IMR-90 (cell line): ENCODE data around the gene GALM. TPM values are rescaled to one million over a fixed set of nuclear protein-coding genes. Genes with fewer than 3 reads are reported as not detected.
"Not testable (repeated sequence)": the region's sequence is repeated elsewhere in the genome, so short reads cannot be mapped to it uniquely, and the experiment has no call there.

ENCODE experiments used
- ATAC-seq: fragments of 200-7000 bp; cut with Tn5 transposase; 2 replicates; pipeline ENCODE4 v1.9.1; 2020; ENCODE audit warnings: low read depth, mild to moderate bottlenecking, moderate library complexity
- BruUV-seq: library from RNA; stranded (reverse); fragments of 400-500 nt; replicated peaks from 2 replicates; lab custom pipeline; 2021; lab: Mats Ljungman, UMichigan
- CTCF ChIA-PET: fragments of 300-600 bp; formaldehyde crosslinking; extraction: SDS; loops from one replicate; lab custom pipeline; 2021; ENCODE audit warnings: antibody characterized with exemption; lab: Yijun Ruan, JAX
- POLR2A ChIA-PET: fragments of 300-600 bp; sonication (Branson Sonifier 250); formaldehyde crosslinking; loops from one replicate; lab custom pipeline; 2022; ENCODE audit warnings: antibody characterized with exemption; ENCODE audit not compliant: unreplicated experiment; lab: Charles Lee
- DNase-seq: peaks from one replicate; pipeline ENCODE4 v3.0.0; 2013
- H2AFZ ChIP-seq: replicated peaks from 2 replicates; pipeline ENCODE3; 2013; ENCODE audit warnings: low read length, mild to moderate bottlenecking; ENCODE audit not compliant: poor library complexity
- H2AK5ac ChIP-seq: 2 replicates; pipeline ENCODE4 v1.6.1; 2013; ENCODE audit warnings: low read depth, low read length, inconsistent platforms
- H2AK9ac ChIP-seq: replicated peaks from 2 replicates; pipeline ENCODE3; 2013; ENCODE audit warnings: mild to moderate bottlenecking, low read depth, low read length, moderate library complexity; ENCODE audit not compliant: poor library complexity
- H2BK120ac ChIP-seq: 2 replicates; pipeline ENCODE4 v1.6.1; 2013; ENCODE audit warnings: low read depth, low read length, inconsistent platforms
- H2BK15ac ChIP-seq: 3 replicates; pipeline ENCODE4 v1.6.1; 2013; ENCODE audit warnings: low read depth, low read length, inconsistent platforms
- H2BK20ac ChIP-seq: 2 replicates; pipeline ENCODE4 v1.6.1; 2013; ENCODE audit warnings: low read depth, mild to moderate bottlenecking, inconsistent platforms, low read length, moderate library complexity
- H2BK5ac ChIP-seq: 2 replicates; pipeline ENCODE4 v1.6.1; 2013; ENCODE audit warnings: mild to moderate bottlenecking, low read depth, low read length, inconsistent platforms; ENCODE audit not compliant: poor library complexity, severe bottlenecking
- H3K14ac ChIP-seq: replicated peaks from 2 replicates; pipeline ENCODE4 v1.6.1; 2013; ENCODE audit warnings: low read depth, low read length, inconsistent platforms
- H3K18ac ChIP-seq: 2 replicates; pipeline ENCODE4 v1.6.1; 2013; ENCODE audit warnings: low read depth, low read length, control low read depth
- H3K23ac ChIP-seq: 2 replicates; pipeline ENCODE4 v1.6.1; 2013; ENCODE audit warnings: low read depth, low read length, inconsistent platforms
- H3K27ac ChIP-seq: 2 replicates; pipeline ENCODE4 v1.5.1; 2013; ENCODE audit warnings: mild to moderate bottlenecking, control low read depth, low read length; ENCODE audit not compliant: insufficient read depth
- H3K27me3 ChIP-seq: 2 replicates; pipeline ENCODE4 v1.6.1; 2013; ENCODE audit warnings: low read length; ENCODE audit not compliant: control insufficient read depth, insufficient read depth
- H3K36me3 ChIP-seq: 2 replicates; pipeline ENCODE4 v1.6.1; 2013; ENCODE audit warnings: low read length, mixed read lengths; ENCODE audit not compliant: control insufficient read depth, insufficient read depth
- H3K4ac ChIP-seq: 2 replicates; pipeline ENCODE4 v1.6.1; 2013; ENCODE audit warnings: low read depth, low read length, inconsistent platforms
- H3K4me1 ChIP-seq: 2 replicates; pipeline ENCODE4 v1.6.1; 2013; ENCODE audit warnings: low read length, mixed read lengths; ENCODE audit not compliant: control insufficient read depth, insufficient read depth
- H3K4me2 ChIP-seq: 2 replicates; pipeline ENCODE4 v1.6.1; 2013; ENCODE audit warnings: low read depth, mild to moderate bottlenecking, control low read depth, low read length, moderate library complexity
- H3K4me3 ChIP-seq: 2 replicates; pipeline ENCODE4 v1.5.1; 2013; ENCODE audit warnings: low read depth, mild to moderate bottlenecking, control low read depth, low read length, moderate library complexity; ENCODE audit not compliant: insufficient read depth
- H3K56ac ChIP-seq: 2 replicates; pipeline ENCODE4 v1.6.1; 2013; ENCODE audit warnings: low read length, inconsistent platforms; ENCODE audit not compliant: insufficient read depth; ENCODE audit errors: extremely low read depth
- H3K79me1 ChIP-seq, 2 experiments: 2 replicates each; pipeline ENCODE4 v1.6.1; 2013; ENCODE audit warnings: low read length in 2 of 2, inconsistent platforms in 1 of 2, low read depth in 1 of 2
- H3K9ac ChIP-seq: 2 replicates; pipeline ENCODE4 v1.6.1; 2013; ENCODE audit warnings: low read depth, low read length, control low read depth
- H3K9me1 ChIP-seq: 2 replicates; pipeline ENCODE4 v1.6.1; 2013; ENCODE audit warnings: low read length, inconsistent platforms; ENCODE audit not compliant: insufficient read depth
- H3K9me3 ChIP-seq: 2 replicates; pipeline ENCODE4 v1.6.1; 2013; ENCODE audit warnings: low read length; ENCODE audit not compliant: control insufficient read depth, insufficient read depth
- H4K20me1 ChIP-seq: 2 replicates; pipeline ENCODE4 v1.6.1; 2013; ENCODE audit warnings: low read length, inconsistent platforms; ENCODE audit not compliant: insufficient read depth
- H4K5ac ChIP-seq: 2 replicates; pipeline ENCODE4 v1.6.1; 2013; ENCODE audit warnings: mild to moderate bottlenecking, low read depth, low read length, control low read depth
- H4K8ac ChIP-seq, 2 experiments: 2 replicates each; pipeline ENCODE4 v1.6.1; 2013; ENCODE audit warnings: low read depth in 2 of 2, low read length in 2 of 2, control low read depth in 1 of 2, inconsistent platforms in 1 of 2
- H4K91ac ChIP-seq: 2 replicates; pipeline ENCODE4 v1.6.1; 2013; ENCODE audit warnings: low read depth, low read length, inconsistent platforms; ENCODE audit not compliant: insufficient read depth
- WGBS, 2 experiments: methylation state at CpG; one replicate each; pipeline versions ENCODE4 v1.1.5 to v1.1.7; 2013; ENCODE audit warnings: missing lambda C conversion rate in 2 of 2; ENCODE audit not compliant: insufficient read length in 1 of 2; ENCODE audit errors: extremely low coverage in 2 of 2; 5-methylcytosine and 5-hydroxymethylcytosine counted together
- dilution Hi-C: fragments of 300-500 bp; cut with HindIII; formaldehyde crosslinking; loops from one replicate; pipeline ENCODE4 v1.14.3; 2018; ENCODE audit warnings: low sequenced_read_pairs; ENCODE audit not compliant: unreplicated experiment
- in situ Hi-C: fragments of 300-500 bp; cut with MboI; formaldehyde crosslinking; loops from 3 replicates; pipeline ENCODE4 v1.14.3; 2019; ENCODE audit warnings: low sequenced_read_pairs, inconsistent platforms, mixed read lengths
- intact Hi-C: fragments of 100-400 bp; cut with micrococcal nuclease; formaldehyde crosslinking; loops from 2 replicates; pipeline ENCODE4 v1.10.0; 2022
- polyA plus RNA-seq, 3 experiments: library from polyadenylated mRNA; depleted of rRNA; stranded (reverse); fragments of >200 nt; gene quantifications; 2 replicates each; pipeline ENCODE4 v1.2.3, GENCODE V29; 2012; ENCODE audit warnings: low replicate concordance in 1 of 3
- total RNA-seq: library from RNA; depleted of rRNA; stranded (reverse); fragments of >200 nt; gene quantifications from 2 replicates; pipeline ENCODE4 v1.2.3, GENCODE V29; 2012

GALM gene
- total and polyA plus RNA-seq, 2 of the 4 experiments (the other 2 are of a cell fraction), result 12.1 to 24.2 TPM

DNA sequence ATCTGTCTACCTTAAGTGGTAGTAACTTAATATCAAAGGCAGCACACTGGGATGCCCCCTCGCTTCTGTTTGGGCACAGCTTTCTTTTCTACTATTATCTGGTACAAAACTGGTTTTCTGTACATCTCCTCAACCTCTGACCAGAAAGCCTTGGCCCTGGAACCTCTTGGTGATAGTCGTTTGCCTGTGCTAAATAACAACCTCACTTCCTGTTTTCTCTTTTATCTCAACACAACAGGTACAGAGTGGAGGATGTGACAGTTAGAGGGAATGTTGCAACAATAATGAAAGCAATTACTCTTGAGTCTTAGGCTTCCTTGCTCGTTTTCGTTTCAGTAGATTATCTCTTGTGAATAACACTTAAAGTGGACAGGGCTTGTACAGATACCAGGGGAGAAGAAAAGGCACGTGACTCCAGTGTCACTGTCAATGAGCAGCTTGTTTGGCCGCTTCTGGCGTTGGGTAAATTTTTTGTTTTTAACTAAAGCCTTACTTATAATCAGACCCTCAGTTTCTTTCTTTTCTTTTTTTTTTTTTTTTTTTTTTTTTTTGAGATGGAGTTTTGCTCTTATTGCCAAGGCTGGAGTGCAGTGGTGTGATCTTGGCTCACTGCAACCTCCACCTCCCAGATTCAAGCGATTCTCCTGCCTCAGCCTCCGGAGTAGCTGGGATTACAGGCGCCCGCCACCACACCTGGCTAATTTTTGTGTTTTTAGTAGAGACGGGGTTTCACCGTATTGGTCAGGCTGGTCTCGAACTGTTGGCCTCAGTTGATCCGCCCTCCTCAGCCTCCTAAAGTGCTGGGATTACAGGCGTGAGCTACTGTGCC lies 22.0 kb upstream of the GALM start:
- H3K4me2 ChIP-seq, H3K9me3 ChIP-seq, H3K4me3 ChIP-seq, H2BK120ac ChIP-seq, H3K4ac ChIP-seq, H4K20me1 ChIP-seq, H2BK15ac ChIP-seq, H3K9me1 ChIP-seq, H3K79me1 ChIP-seq, H4K5ac ChIP-seq, H4K91ac ChIP-seq, H3K27ac ChIP-seq, H2AFZ ChIP-seq, intact Hi-C loops, DNase-seq, H2BK5ac ChIP-seq, H3K27me3 ChIP-seq, CTCF ChIA-PET, H3K14ac ChIP-seq, POLR2A ChIA-PET, H2AK5ac ChIP-seq, BruUV-seq, H2AK9ac ChIP-seq, in situ Hi-C loops, H3K56ac ChIP-seq, dilution Hi-C loops, H4K8ac ChIP-seq, ATAC-seq, H3K36me3 ChIP-seq, H2BK20ac ChIP-seq, H3K23ac ChIP-seq, H3K18ac ChIP-seq, H3K9ac ChIP-seq, H3K4me1 ChIP-seq: not testable (repeated sequence)
- no CpG with 5 or more reads among the region's 16 CpGs for WGBS, 2 experiments
